MM.1S (cell line): ENCODE measurements around the gene HINT2.

ENCODE experiments used
- DNase-seq: peaks from one replicate; pipeline ENCODE4 v3.0.0-alpha.2; 2015
- H2AFZ ChIP-seq: fragments of 300-600 bp; sonication (generic); 2 replicates; pipeline ENCODE4 v1.6.0; 2016; ENCODE audit warnings: antibody characterized with exemption, low read length
- H3F3A ChIP-seq: fragments of 300-600 bp; sonication (generic); 2 replicates; pipeline ENCODE4 v1.6.1; 2016; ENCODE audit warnings: mild to moderate bottlenecking, antibody characterized with exemption, low read length, moderate library complexity, mixed read lengths; ENCODE audit not compliant: insufficient read depth
- H3K27ac ChIP-seq: fragments of 300-600 bp; sonication (generic); 2 replicates; pipeline ENCODE4 v1.5.1; 2016; ENCODE audit warnings: mild to moderate bottlenecking, low read length
- H3K27me3 ChIP-seq: fragments of 300-600 bp; sonication (generic); replicated peaks from 2 replicates; pipeline ENCODE4 v1.6.0; 2016; ENCODE audit warnings: low read length; ENCODE audit not compliant: insufficient read depth
- H3K36me3 ChIP-seq: fragments of 300-600 bp; sonication (generic); replicated peaks from 2 replicates; pipeline ENCODE4 v1.6.1; 2016; ENCODE audit warnings: mild to moderate bottlenecking, low read length, mixed read lengths; ENCODE audit not compliant: insufficient read depth
- H3K4me1 ChIP-seq: fragments of 300-600 bp; sonication (generic); 2 replicates; pipeline ENCODE4 v1.6.1; 2016; ENCODE audit warnings: low read length, mixed read lengths
- H3K4me2 ChIP-seq: fragments of 300-600 bp; sonication (generic); 2 replicates; pipeline ENCODE4 v1.6.0; 2016; ENCODE audit warnings: low read depth, low read length
- H3K4me3 ChIP-seq: fragments of 300-600 bp; sonication (generic); 2 replicates; pipeline ENCODE4 v1.5.1; 2016; ENCODE audit warnings: low read length, mixed read lengths
- H3K79me2 ChIP-seq: fragments of 300-600 bp; sonication (generic); 2 replicates; pipeline ENCODE4 v1.6.1; 2016; ENCODE audit warnings: mixed run types, low read length, mixed read lengths
- H3K9ac ChIP-seq: fragments of 300-600 bp; sonication (generic); 2 replicates; pipeline ENCODE4 v1.6.1; 2016; ENCODE audit warnings: low read length, mixed read lengths
- H3K9me2 ChIP-seq: fragments of 300-600 bp; sonication (generic); replicated peaks from 2 replicates; pipeline ENCODE4 v1.6.1; 2016; ENCODE audit warnings: mild to moderate bottlenecking, low read length, mixed read lengths; ENCODE audit not compliant: insufficient read depth
- H3K9me3 ChIP-seq: fragments of 300-600 bp; sonication (generic); replicated peaks from 2 replicates; pipeline ENCODE4 v1.6.1; 2016; ENCODE audit warnings: mild to moderate bottlenecking, low read length, mixed read lengths; ENCODE audit not compliant: insufficient read depth
- H4K20me1 ChIP-seq: fragments of 300-600 bp; sonication (generic); 2 replicates; pipeline ENCODE4 v1.6.1; 2016; ENCODE audit warnings: mild to moderate bottlenecking, low read length, moderate library complexity, mixed read lengths; ENCODE audit not compliant: insufficient read depth
- CTCF ChIP-seq: fragments of 300-600 bp; sonication (generic); IDR thresholded peaks from 2 replicates; pipeline ENCODE4 v1.5.1; 2016; ENCODE audit warnings: antibody characterized with exemption, low read length, mixed read lengths
- EZH2 ChIP-seq: fragments of 300-600 bp; sonication (generic); optimal IDR thresholded peaks from 2 replicates; pipeline ENCODE3; 2017; ENCODE audit warnings: low read depth, mild to moderate bottlenecking, antibody characterized with exemption, low read length, mixed read lengths
- EZH2phosphoT487 ChIP-seq: fragments of 300-600 bp; sonication (generic); IDR thresholded peaks from 2 replicates; pipeline ENCODE4 v1.6.1; 2018; ENCODE audit warnings: antibody characterized with exemption, low read length

HINT2 gene

DNA sequence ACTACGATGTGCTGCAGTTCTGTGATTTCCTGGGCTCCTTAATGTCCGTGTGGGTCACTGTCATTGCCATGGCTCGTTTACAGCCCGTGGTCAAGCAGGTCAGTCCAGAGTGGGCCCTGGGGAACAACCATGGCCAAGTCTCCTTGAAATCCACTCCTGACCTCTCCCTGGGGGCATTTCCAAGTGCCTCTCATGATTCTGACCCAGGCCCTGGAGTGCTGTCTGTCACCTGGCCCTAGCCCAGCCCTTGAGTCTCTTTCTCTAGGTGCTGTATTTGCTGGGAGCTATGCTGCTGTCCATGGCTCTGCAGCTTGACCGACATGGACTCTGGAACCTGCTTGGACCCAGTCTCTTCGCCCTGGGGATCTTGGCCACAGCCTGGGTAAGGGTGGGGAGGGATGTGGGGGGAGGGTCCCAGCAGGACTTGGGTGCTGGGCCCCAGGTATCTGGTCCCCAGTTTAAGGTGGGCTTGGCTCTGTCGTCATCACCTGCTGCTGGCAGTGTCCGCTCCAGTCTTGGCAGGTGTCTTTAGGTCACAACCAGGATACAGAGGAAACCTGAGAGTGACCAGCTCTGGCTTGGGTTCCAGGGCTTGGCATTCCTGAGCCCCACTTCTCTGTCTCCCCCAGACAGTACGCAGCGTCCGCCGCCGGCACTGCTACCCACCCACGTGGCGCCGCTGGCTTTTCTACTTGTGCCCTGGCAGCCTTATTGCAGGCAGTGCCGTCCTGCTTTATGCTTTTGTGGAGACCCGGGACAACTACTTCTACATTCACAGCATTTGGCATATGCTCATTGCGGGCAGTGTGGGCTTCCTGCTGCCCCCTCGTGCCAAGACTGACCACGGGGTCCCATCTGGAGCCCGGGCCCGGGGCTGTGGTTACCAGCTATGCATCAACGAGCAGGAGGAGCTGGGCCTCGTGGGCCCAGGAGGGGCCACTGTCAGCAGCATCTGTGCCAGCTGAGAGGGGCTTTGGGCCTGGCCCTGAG lies 38.3 kb upstream of the HINT2 start:
- no peak overlapping the region for H3K4me3 ChIP-seq
- no peak for TF ChIP-seq CTCF
- no peak for TF ChIP-seq EZH2
- TF ChIP-seq EZH2phosphoT487 = no peak
- no peaks in the 10 kb centered on the region for H3K79me2 ChIP-seq
- no peaks in the 10 kb centered on the region for H3K36me3 ChIP-seq
- H3K4me1 ChIP-seq = peaks cover 14% of the 10 kb centered on the region
- H3F3A ChIP-seq = peaks cover 11% of the 10 kb centered on the region
- H3K4me2 ChIP-seq = no peak overlapping the region
- H3K9ac ChIP-seq = no peak overlapping the region
- H4K20me1 ChIP-seq = no peaks in the 10 kb centered on the region
- H3K27me3 ChIP-seq = no peaks in the 10 kb centered on the region
- H3K9me2 ChIP-seq = no peaks in the 10 kb centered on the region
- no peaks in the 10 kb centered on the region for H3K9me3 ChIP-seq
- no peak for DNase-seq
- no peak overlapping the region for H3K27ac ChIP-seq
- no peak overlapping the region for H2AFZ ChIP-seq

- no peak overlapping the region for H3K27ac ChIP-seq
- TF ChIP-seq EZH2 = no peak
- no peak for TF ChIP-seq CTCF
- TF ChIP-seq EZH2phosphoT487 = no peak
Measured at GRCh38 chr9:35852267-35852815, 37.5 kb upstream of the HINT2 start.

GRCh38 chr9:35847792-35848572 lies 33.1 kb upstream of the HINT2 start:
- H3K9ac ChIP-seq = peak overlapping the region; percentile 43; the same call in 1 of the 2 replicates
- H3K9me3 ChIP-seq = no peaks in the 10 kb centered on the region
- H3K9me2 ChIP-seq = no peaks in the 10 kb centered on the region
- no peak for TF ChIP-seq EZH2
- no peak for TF ChIP-seq CTCF
- TF ChIP-seq EZH2phosphoT487 = no peak
- H3K27me3 ChIP-seq = no peaks in the 10 kb centered on the region
- peak overlapping the region; percentile 24; the same call in 1 of the 2 replicates for H3K4me3 ChIP-seq
- no peaks in the 10 kb centered on the region for H3K79me2 ChIP-seq
- H3K4me1 ChIP-seq = peaks cover 58% of the 10 kb centered on the region
- peak overlapping the region; percentile 84 for H3K27ac ChIP-seq
- peak overlapping the region; percentile 54 for H2AFZ ChIP-seq
- DNase-seq = peak; percentile 90
- no peaks in the 10 kb centered on the region for H3K36me3 ChIP-seq
- peak overlapping the region; percentile 59 for H3K4me2 ChIP-seq
- H4K20me1 ChIP-seq = no peaks in the 10 kb centered on the region
- H3F3A ChIP-seq = peaks cover 28% of the 10 kb centered on the region

More at GRCh38 chr9:35852267-35852815, 37.5 kb upstream of the HINT2 start:
- H3K9me2 ChIP-seq = no peaks in the 10 kb centered on the region
- H3K27me3 ChIP-seq = no peaks in the 10 kb centered on the region
- no peak for DNase-seq
- peaks cover 18% of the 10 kb centered on the region for H3F3A ChIP-seq
- H3K9me3 ChIP-seq = no peaks in the 10 kb centered on the region
- peaks cover 20% of the 10 kb centered on the region for H3K4me1 ChIP-seq
- H2AFZ ChIP-seq = no peak overlapping the region
- H4K20me1 ChIP-seq = no peaks in the 10 kb centered on the region
- H3K4me2 ChIP-seq = no peak overlapping the region
- no peak overlapping the region for H3K4me3 ChIP-seq
- no peaks in the 10 kb centered on the region for H3K79me2 ChIP-seq
- no peaks in the 10 kb centered on the region for H3K36me3 ChIP-seq
- no peak overlapping the region for H3K9ac ChIP-seq
